SHP77 (cell line): Measurements from ENCODE around the gene SHFL.
A peak's percentile ranks its signal among the peaks of the same experiment; 100 is the strongest.

Experiments used
- DNase-seq, 2 experiments: peaks; one replicate each; lab custom pipeline; 2025; lab: John Stamatoyannopoulos, UW

SHFL gene

GRCh38 chr19:10109528-10109927 lies 23.4 kb downstream of the SHFL start:
- no peak for DNase-seq

- DNase-seq = no peak
Measured at GRCh38 chr19:10110076-10110971, 24.2 kb downstream of the SHFL start.

- no peak for DNase-seq
Measured at GRCh38 chr19:10110972-10111317, 24.8 kb downstream of the SHFL start.

GRCh38 chr19:10111405-10111811 lies 25.3 kb downstream of the SHFL start, which contains the start of gene P2RY11:
P2RY11 (plus strand) TSS chr19:10111693; CDS start chr19:10111722, 29 bp downstream.
- DNase-seq = no peak

GRCh38 chr19:10112037-10112761 lies 26.1 kb downstream of the SHFL start:
- DNase-seq = no peak

GRCh38 chr19:10112895-10113591 lies 26.9 kb downstream of the SHFL start:
- peak; percentile 43 to 57 for DNase-seq

GRCh38 chr19:10113592-10113963 lies 27.5 kb downstream of the SHFL start:
- no peak for DNase-seq

GRCh38 chr19:10113964-10114650 lies 28.0 kb downstream of the SHFL start:
- peak in 1 of 2 experiments; percentile 15 for DNase-seq

- DNase-seq = no peak
Measured at GRCh38 chr19:10114651-10115391, 28.7 kb downstream of the SHFL start.

- no peak for DNase-seq
Measured at GRCh38 chr19:10115392-10116084, 29.4 kb downstream of the SHFL start.

GRCh38 chr19:10116085-10116865 lies 30.2 kb downstream of the SHFL start:
- DNase-seq = no peak

- no peak for DNase-seq
Measured at GRCh38 chr19:10116866-10117616, 30.9 kb downstream of the SHFL start.

- no peak for DNase-seq
Measured at GRCh38 chr19:10118960-10119359, 32.8 kb downstream of the SHFL start.

- no peak for DNase-seq
Measured at GRCh38 chr19:10120538-10121189, 34.5 kb downstream of the SHFL start.

- DNase-seq = no peak
Measured at GRCh38 chr19:10122045-10122444, 35.9 kb downstream of the SHFL start.

- DNase-seq = no peak
Measured at GRCh38 chr19:10124429-10124828, 38.3 kb downstream of the SHFL start.

- DNase-seq = no peak
Measured at GRCh38 chr19:10126213-10126639, 40.1 kb downstream of the SHFL start.

GRCh38 chr19:10132905-10133304 lies 46.8 kb downstream of the SHFL start:
- DNase-seq = no peak

- DNase-seq = no peak
Measured at GRCh38 chr19:10133596-10133995, 47.5 kb downstream of the SHFL start.
